ENCODE results near the gene KIF19.

Gene KIF19

GRCh38 chr17:74373838-74374606 lies 48.0 kb downstream of the KIF19 start:
- no peaks in the 10 kb centered on the region for H3K79me2 ChIP-seq (ENCODE audit: low read length)

GRCh38 chr17:74374858-74375257 lies 48.8 kb downstream of the KIF19 start:
- H3K4me3 ChIP-seq (ENCODE audit: low read length): no peak overlapping the region
- no peak overlapping the region for H3K27ac ChIP-seq (ENCODE audit: low read length)
- H3K79me2 ChIP-seq (ENCODE audit: low read length): no peaks in the 10 kb centered on the region
- H4K20me1 ChIP-seq (ENCODE audit: insufficient read depth, low read length): no peaks in the 10 kb centered on the region
- no peaks in the 10 kb centered on the region for H3K9me3 ChIP-seq (replicated peaks; ENCODE audit: insufficient read depth, low read length)
- H3K9me2 ChIP-seq (replicated peaks; ENCODE audit: insufficient read depth, low read length): no peaks in the 10 kb centered on the region
- H2AFZ ChIP-seq (ENCODE audit: low read length): no peak overlapping the region
- no peaks in the 10 kb centered on the region for H3K4me1 ChIP-seq (ENCODE audit: low read length)
- H3K9ac ChIP-seq (ENCODE audit: low read length): no peak overlapping the region
- no peaks in the 10 kb centered on the region for H3K36me3 ChIP-seq (replicated peaks; ENCODE audit: insufficient read depth, low read length)
- no peak for DNase-seq
- no peak overlapping the region for H3K4me2 ChIP-seq (ENCODE audit: low read depth, low read length)
- TF ChIP-seq EZH2phosphoT487 (IDR thresholded peaks at IDR 0.05; ENCODE audit: low read length) (no peak), CTCF (IDR thresholded peaks at IDR 0.05; ENCODE audit: low read length) (no peak), EZH2 (optimal IDR thresholded peaks at IDR 0.05; ENCODE audit: low read depth, low read length) (no peak)
- H3F3A ChIP-seq (ENCODE audit: insufficient read depth, low read length): no peaks in the 10 kb centered on the region
- peaks cover 89% of the 10 kb centered on the region for H3K27me3 ChIP-seq (replicated peaks; ENCODE audit: insufficient read depth, low read length)

More at GRCh38 chr17:74373838-74374606, 48.0 kb downstream of the KIF19 start:
- Histone ChIP-seq H2AFZ (ENCODE audit: low read length) (no peak overlapping the region), H3F3A (ENCODE audit: insufficient read depth, low read length) (no peaks in the 10 kb centered on the region), H3K9me2 (replicated peaks; ENCODE audit: insufficient read depth, low read length) (no peaks in the 10 kb centered on the region), H3K4me2 (ENCODE audit: low read depth, low read length) (no peak overlapping the region), H3K9ac (ENCODE audit: low read length) (no peak overlapping the region), H3K4me1 (ENCODE audit: low read length) (no peaks in the 10 kb centered on the region), H3K27ac (ENCODE audit: low read length) (no peak overlapping the region), H3K36me3 (replicated peaks; ENCODE audit: insufficient read depth, low read length) (no peaks in the 10 kb centered on the region), H3K9me3 (replicated peaks; ENCODE audit: insufficient read depth, low read length) (no peaks in the 10 kb centered on the region), H3K4me3 (ENCODE audit: low read length) (no peak overlapping the region), H4K20me1 (ENCODE audit: insufficient read depth, low read length) (no peaks in the 10 kb centered on the region), H3K27me3 (replicated peaks; ENCODE audit: insufficient read depth, low read length) (peaks cover 96% of the 10 kb centered on the region)
- no peak for TF ChIP-seq EZH2phosphoT487 (IDR thresholded peaks at IDR 0.05; ENCODE audit: low read length)
- no peak for TF ChIP-seq CTCF (IDR thresholded peaks at IDR 0.05; ENCODE audit: low read length)
- no peak for TF ChIP-seq EZH2 (optimal IDR thresholded peaks at IDR 0.05; ENCODE audit: low read depth, low read length)
- DNase-seq: no peak

- Histone ChIP-seq H3F3A (ENCODE audit: insufficient read depth, low read length) (no peaks in the 10 kb centered on the region), H4K20me1 (ENCODE audit: insufficient read depth, low read length) (no peaks in the 10 kb centered on the region), H3K27ac (ENCODE audit: low read length) (no peak overlapping the region), H3K9ac (ENCODE audit: low read length) (no peak overlapping the region), H3K4me1 (ENCODE audit: low read length) (no peaks in the 10 kb centered on the region), H3K27me3 (replicated peaks; ENCODE audit: insufficient read depth, low read length) (peaks cover 87% of the 10 kb centered on the region), H3K4me3 (ENCODE audit: low read length) (no peak overlapping the region), H3K79me2 (ENCODE audit: low read length) (no peaks in the 10 kb centered on the region), H2AFZ (ENCODE audit: low read length) (peak overlapping the region; percentile 33; the same call in 1 of the 2 replicates), H3K9me3 (replicated peaks; ENCODE audit: insufficient read depth, low read length) (no peaks in the 10 kb centered on the region), H3K9me2 (replicated peaks; ENCODE audit: insufficient read depth, low read length) (no peaks in the 10 kb centered on the region), H3K36me3 (replicated peaks; ENCODE audit: insufficient read depth, low read length) (no peaks in the 10 kb centered on the region), H3K4me2 (ENCODE audit: low read depth, low read length) (peak overlapping the region; percentile 67)
- peak; percentile 68 for DNase-seq
- peak; percentile 82 for TF ChIP-seq CTCF (IDR thresholded peaks at IDR 0.05; ENCODE audit: low read length)
- TF ChIP-seq EZH2 (optimal IDR thresholded peaks at IDR 0.05; ENCODE audit: low read depth, low read length): no peak
Measured at GRCh38 chr17:74379495-74380085, 53.6 kb downstream of the KIF19 start.

All from MM.1S (cell line).